ENCODE results near the gene CPLX3.

- no peak for TF ChIP-seq EZH2 (IDR thresholded peaks at IDR 0.05; ENCODE audit: borderline replicate concordance, insufficient read depth, low read length, poor library complexity, severe bottlenecking)
- no peak for TF ChIP-seq CTCF (IDR thresholded peaks at IDR 0.05; ENCODE audit: poor library complexity, severe bottlenecking)
- no peak for TF ChIP-seq REST (IDR thresholded peaks at IDR 0.05; ENCODE audit: borderline replicate concordance)
Observed at GRCh38 chr15:74798388-74799254, 27.8 kb upstream of the CPLX3 start.
